Measurements from ENCODE around the gene GTF2H2C.
"Not testable (repeated sequence)": the region's sequence is repeated elsewhere in the genome, so short reads cannot be mapped to it uniquely, and the experiment has no call there.

Gene GTF2H2C

GRCh38 chr5:69560587-69561431 lies 818 bp downstream of the GTF2H2C start:
- H3K27ac ChIP-seq (ENCODE audit: low read depth, low read length); H3K9ac ChIP-seq (ENCODE audit: low read depth in 1 of 2, low read length in 2 of 2); H3K4me3 ChIP-seq (ENCODE audit: low read depth in 1 of 2, low read length in 2 of 2): not testable (repeated sequence)

GRCh38 chr5:69566172-69566571 lies 6.2 kb downstream of the GTF2H2C start:
- not testable (repeated sequence) for H3K27me3 ChIP-seq (ENCODE audit: control insufficient read depth in 1 of 2, insufficient read depth in 2 of 2, low read length in 2 of 2); H3K9me3 ChIP-seq (ENCODE audit: control insufficient read depth in 1 of 2, low read length in 2 of 2); H3K36me3 ChIP-seq (ENCODE audit: control insufficient read depth in 1 of 2, insufficient read depth in 2 of 2, low read length in 2 of 2); H3K4me3 ChIP-seq (ENCODE audit: low read depth in 1 of 2, low read length in 2 of 2); H3K4me1 ChIP-seq (ENCODE audit: control insufficient read depth in 1 of 2, insufficient read depth in 2 of 2, low read length in 2 of 2); H3K27ac ChIP-seq (ENCODE audit: low read depth, low read length); H3K9ac ChIP-seq (ENCODE audit: low read depth in 1 of 2, low read length in 2 of 2)

More at GRCh38 chr5:69560587-69561431, 818 bp downstream of the GTF2H2C start:
- H3K9me3 ChIP-seq (ENCODE audit: control insufficient read depth in 1 of 2, low read length in 2 of 2); H3K4me1 ChIP-seq (ENCODE audit: control insufficient read depth in 1 of 2, insufficient read depth in 2 of 2, low read length in 2 of 2); H3K27me3 ChIP-seq (ENCODE audit: control insufficient read depth in 1 of 2, insufficient read depth in 2 of 2, low read length in 2 of 2); H3K36me3 ChIP-seq (ENCODE audit: control insufficient read depth in 1 of 2, insufficient read depth in 2 of 2, low read length in 2 of 2): not testable (repeated sequence)

- H3K9me3 ChIP-seq (ENCODE audit: control insufficient read depth in 1 of 2, low read length in 2 of 2); H3K4me1 ChIP-seq (ENCODE audit: control insufficient read depth in 1 of 2, insufficient read depth in 2 of 2, low read length in 2 of 2); H3K36me3 ChIP-seq (ENCODE audit: control insufficient read depth in 1 of 2, insufficient read depth in 2 of 2, low read length in 2 of 2); H3K27me3 ChIP-seq (ENCODE audit: control insufficient read depth in 1 of 2, insufficient read depth in 2 of 2, low read length in 2 of 2); H3K4me3 ChIP-seq (ENCODE audit: low read depth in 1 of 2, low read length in 2 of 2); H3K27ac ChIP-seq (ENCODE audit: low read depth, low read length); H3K9ac ChIP-seq (ENCODE audit: low read depth in 1 of 2, low read length in 2 of 2): not testable (repeated sequence)
Observed at GRCh38 chr5:69568072-69568471, 8.1 kb downstream of the GTF2H2C start.

GRCh38 chr5:69583356-69583755 lies 23.4 kb downstream of the GTF2H2C start:
- not testable (repeated sequence) for H3K27ac ChIP-seq (ENCODE audit: low read depth, low read length); H3K36me3 ChIP-seq (ENCODE audit: control insufficient read depth in 1 of 2, insufficient read depth in 2 of 2, low read length in 2 of 2)

GRCh38 chr5:69596114-69596840 lies 36.3 kb downstream of the GTF2H2C start:
- H3K27ac ChIP-seq (ENCODE audit: low read depth, low read length); H3K9ac ChIP-seq (ENCODE audit: low read depth in 1 of 2, low read length in 2 of 2); H3K9me3 ChIP-seq (ENCODE audit: control insufficient read depth in 1 of 2, low read length in 2 of 2); H3K27me3 ChIP-seq (ENCODE audit: control insufficient read depth in 1 of 2, insufficient read depth in 2 of 2, low read length in 2 of 2); H3K4me1 ChIP-seq (ENCODE audit: control insufficient read depth in 1 of 2, insufficient read depth in 2 of 2, low read length in 2 of 2); H3K36me3 ChIP-seq (ENCODE audit: control insufficient read depth in 1 of 2, insufficient read depth in 2 of 2, low read length in 2 of 2); H3K4me3 ChIP-seq (ENCODE audit: low read depth in 1 of 2, low read length in 2 of 2): not testable (repeated sequence)

More at GRCh38 chr5:69583356-69583755, 23.4 kb downstream of the GTF2H2C start:
- not testable (repeated sequence) for H3K27me3 ChIP-seq (ENCODE audit: control insufficient read depth in 1 of 2, insufficient read depth in 2 of 2, low read length in 2 of 2); H3K4me1 ChIP-seq (ENCODE audit: control insufficient read depth in 1 of 2, insufficient read depth in 2 of 2, low read length in 2 of 2); H3K9ac ChIP-seq (ENCODE audit: low read depth in 1 of 2, low read length in 2 of 2); H3K4me3 ChIP-seq (ENCODE audit: low read depth in 1 of 2, low read length in 2 of 2); H3K9me3 ChIP-seq (ENCODE audit: control insufficient read depth in 1 of 2, low read length in 2 of 2)

GRCh38 chr5:69601947-69602346 lies 42.0 kb downstream of the GTF2H2C start:
- not testable (repeated sequence) for H3K9ac ChIP-seq (ENCODE audit: low read depth in 1 of 2, low read length in 2 of 2)

GRCh38 chr5:69606839-69607238 lies 46.8 kb downstream of the GTF2H2C start:
- not testable (repeated sequence) for H3K27ac ChIP-seq (ENCODE audit: low read depth, low read length); H3K9me3 ChIP-seq (ENCODE audit: control insufficient read depth in 1 of 2, low read length in 2 of 2); H3K9ac ChIP-seq (ENCODE audit: low read depth in 1 of 2, low read length in 2 of 2); H3K36me3 ChIP-seq (ENCODE audit: control insufficient read depth in 1 of 2, insufficient read depth in 2 of 2, low read length in 2 of 2); H3K4me3 ChIP-seq (ENCODE audit: low read depth in 1 of 2, low read length in 2 of 2); H3K27me3 ChIP-seq (ENCODE audit: control insufficient read depth in 1 of 2, insufficient read depth in 2 of 2, low read length in 2 of 2); H3K4me1 ChIP-seq (ENCODE audit: control insufficient read depth in 1 of 2, insufficient read depth in 2 of 2, low read length in 2 of 2)

More at GRCh38 chr5:69601947-69602346, 42.0 kb downstream of the GTF2H2C start:
- not testable (repeated sequence) for H3K9me3 ChIP-seq (ENCODE audit: control insufficient read depth in 1 of 2, low read length in 2 of 2); H3K4me3 ChIP-seq (ENCODE audit: low read depth in 1 of 2, low read length in 2 of 2); H3K4me1 ChIP-seq (ENCODE audit: control insufficient read depth in 1 of 2, insufficient read depth in 2 of 2, low read length in 2 of 2); H3K27me3 ChIP-seq (ENCODE audit: control insufficient read depth in 1 of 2, insufficient read depth in 2 of 2, low read length in 2 of 2); H3K36me3 ChIP-seq (ENCODE audit: control insufficient read depth in 1 of 2, insufficient read depth in 2 of 2, low read length in 2 of 2); H3K27ac ChIP-seq (ENCODE audit: low read depth, low read length)

GRCh38 chr5:69607750-69608149 lies 47.8 kb downstream of the GTF2H2C start:
- H3K4me3 ChIP-seq (ENCODE audit: low read depth in 1 of 2, low read length in 2 of 2); H3K27me3 ChIP-seq (ENCODE audit: control insufficient read depth in 1 of 2, insufficient read depth in 2 of 2, low read length in 2 of 2); H3K36me3 ChIP-seq (ENCODE audit: control insufficient read depth in 1 of 2, insufficient read depth in 2 of 2, low read length in 2 of 2); H3K9me3 ChIP-seq (ENCODE audit: control insufficient read depth in 1 of 2, low read length in 2 of 2); H3K27ac ChIP-seq (ENCODE audit: low read depth, low read length); H3K4me1 ChIP-seq (ENCODE audit: control insufficient read depth in 1 of 2, insufficient read depth in 2 of 2, low read length in 2 of 2); H3K9ac ChIP-seq (ENCODE audit: low read depth in 1 of 2, low read length in 2 of 2): not testable (repeated sequence)

- H3K9me3 ChIP-seq (ENCODE audit: control insufficient read depth in 1 of 2, low read length in 2 of 2); H3K4me3 ChIP-seq (ENCODE audit: low read depth in 1 of 2, low read length in 2 of 2); H3K9ac ChIP-seq (ENCODE audit: low read depth in 1 of 2, low read length in 2 of 2); H3K27me3 ChIP-seq (ENCODE audit: control insufficient read depth in 1 of 2, insufficient read depth in 2 of 2, low read length in 2 of 2); H3K4me1 ChIP-seq (ENCODE audit: control insufficient read depth in 1 of 2, insufficient read depth in 2 of 2, low read length in 2 of 2); H3K36me3 ChIP-seq (ENCODE audit: control insufficient read depth in 1 of 2, insufficient read depth in 2 of 2, low read length in 2 of 2); H3K27ac ChIP-seq (ENCODE audit: low read depth, low read length): not testable (repeated sequence)
Observed at GRCh38 chr5:69608861-69609496, 49.0 kb downstream of the GTF2H2C start.

GRCh38 chr5:69614843-69615242 lies 54.9 kb downstream of the GTF2H2C start:
- not testable (repeated sequence) for H3K27ac ChIP-seq (ENCODE audit: low read depth, low read length); H3K4me1 ChIP-seq (ENCODE audit: control insufficient read depth in 1 of 2, insufficient read depth in 2 of 2, low read length in 2 of 2); H3K36me3 ChIP-seq (ENCODE audit: control insufficient read depth in 1 of 2, insufficient read depth in 2 of 2, low read length in 2 of 2); H3K27me3 ChIP-seq (ENCODE audit: control insufficient read depth in 1 of 2, insufficient read depth in 2 of 2, low read length in 2 of 2); H3K9ac ChIP-seq (ENCODE audit: low read depth in 1 of 2, low read length in 2 of 2); H3K4me3 ChIP-seq (ENCODE audit: low read depth in 1 of 2, low read length in 2 of 2); H3K9me3 ChIP-seq (ENCODE audit: control insufficient read depth in 1 of 2, low read length in 2 of 2)

All from duodenal mucosa (tissue), 2 donors.